Esophagus (tissue), 2 donors: Measurements from ENCODE around the gene MATCAP1. TPM values are rescaled to one million over a fixed set of nuclear protein-coding genes. Genes with fewer than 3 reads are reported as not detected.
A peak's percentile ranks its signal among the peaks of the same experiment; 100 is the strongest.

Experiments used
- H3K27ac ChIP-seq, 2 donors: one replicate each; pipeline ENCODE4 v1.5.1; 2013; ENCODE audit warnings: low read depth in 2 of 2, mild to moderate bottlenecking in 2 of 2, inconsistent platforms in 1 of 2, low read length in 1 of 2, moderate library complexity in 1 of 2
- H3K27me3 ChIP-seq, 2 donors: one replicate each; pipeline ENCODE4 v1.6.1; 2013; ENCODE audit warnings: low read length in 2 of 2, control low read depth in 1 of 2, mild to moderate bottlenecking in 1 of 2; ENCODE audit not compliant: insufficient read depth in 2 of 2, control insufficient read depth in 1 of 2
- H3K36me3 ChIP-seq, 2 donors: one replicate each; pipeline ENCODE4 v1.6.1; 2013; ENCODE audit warnings: low read length in 1 of 2; ENCODE audit not compliant: control insufficient read depth in 2 of 2, insufficient read depth in 2 of 2
- H3K4me1 ChIP-seq, 2 donors: one replicate each; pipeline ENCODE4 v1.6.1; 2013; ENCODE audit warnings: low read length in 1 of 2; ENCODE audit not compliant: control insufficient read depth in 2 of 2, insufficient read depth in 2 of 2
- H3K4me3 ChIP-seq, 2 donors: one replicate each; pipeline ENCODE4 v1.5.1; 2013; ENCODE audit warnings: low read length in 2 of 2, mild to moderate bottlenecking in 2 of 2, low read depth in 1 of 2, moderate library complexity in 1 of 2
- H3K9me3 ChIP-seq, 2 donors: one replicate each; pipeline ENCODE4 v1.6.1; 2013; ENCODE audit warnings: mild to moderate bottlenecking in 2 of 2, low read depth in 1 of 2, low read length in 1 of 2, moderate library complexity in 1 of 2; ENCODE audit not compliant: control insufficient read depth in 2 of 2, insufficient read depth in 1 of 2
- WGBS, 2 donors: extraction: QIAGEN DNeasy Blood & Tissue Kit; methylation state at CpG; one replicate each; pipeline ENCODE4 v1.1.7; 2013; 5-methylcytosine and 5-hydroxymethylcytosine counted together
- polyA plus RNA-seq, 2 donors: library from polyadenylated mRNA; stranded (reverse); fragments of 200-250 nt; gene quantifications; one replicate each; pipeline ENCODE4 v1.2.3, GENCODE V29; 2013
- donor health status: healthy with polysubstance abuse.
- donor health status: Bipolar disorder and iron deficiency.

The MATCAP1 gene
- polyA plus RNA-seq, 2 donors: 18.2 to 30.5 TPM

DNA sequence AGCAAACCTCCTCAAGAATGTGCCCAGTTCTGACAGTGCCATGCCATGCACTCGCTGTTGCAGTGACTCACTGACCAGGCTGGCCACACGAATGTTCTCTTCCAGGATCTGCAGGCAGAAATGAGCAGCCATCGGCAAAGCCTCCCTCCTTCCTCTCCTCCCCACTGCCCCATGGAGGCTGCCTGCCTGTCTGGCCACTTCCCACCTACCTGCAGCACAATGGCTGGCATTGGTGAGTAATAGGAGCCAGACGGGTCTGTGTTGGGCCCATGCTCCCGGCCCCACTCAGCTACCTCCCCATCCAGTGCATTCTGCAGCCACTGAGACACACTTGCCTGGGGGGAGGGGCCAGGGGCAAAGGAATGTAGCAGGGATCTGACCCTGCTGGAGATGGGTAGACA is 2.8 kb upstream of the MATCAP1 start:
- 56 to 64% methylated on average over 5 of the region's 5 CpGs for WGBS, 2 donors
- Histone ChIP-seq H3K4me1 (peaks cover 9 to 16% of the 10 kb centered on the region in 2 donors), H3K4me3 (no peak overlapping the region), H3K36me3 (no peaks in the 10 kb centered on the region), H3K9me3 (no peaks in the 10 kb centered on the region), H3K27me3 (no peaks in the 10 kb centered on the region), H3K27ac (no peak overlapping the region)

DNA sequence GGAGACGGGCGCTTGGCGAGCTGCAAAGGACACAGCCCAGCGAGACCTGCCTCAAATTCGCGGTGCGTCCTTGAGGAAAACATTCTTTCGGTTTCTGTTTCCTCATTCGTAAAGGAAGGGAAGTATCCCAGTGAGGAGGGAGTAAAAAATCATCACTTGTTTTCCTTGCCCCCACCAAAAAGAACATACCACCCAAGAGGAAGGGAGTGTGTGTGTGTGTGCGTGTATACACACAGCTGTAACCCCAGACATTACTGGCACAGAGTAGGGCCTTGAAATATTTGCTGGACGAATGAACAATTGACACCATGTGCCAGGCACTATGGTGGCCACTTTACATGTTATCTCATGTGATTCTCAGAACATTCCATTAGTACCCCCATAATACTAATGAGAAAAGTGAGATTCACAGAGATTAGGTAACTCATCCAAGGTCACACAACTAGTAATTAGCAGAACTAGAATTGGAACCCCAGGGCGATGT is 1.9 kb upstream of the MATCAP1 start:
- WGBS, 2 donors: 9 to 12% methylated on average over 12 of the region's 12 CpGs
- Histone ChIP-seq H3K36me3 (no peaks in the 10 kb centered on the region), H3K9me3 (no peaks in the 10 kb centered on the region), H3K4me1 (peaks cover 9 to 15% of the 10 kb centered on the region in 2 donors), H3K4me3 (peak overlapping the region in 1 of 2 donors; percentile 60), H3K27ac (peak overlapping the region in 1 of 2 donors; percentile 36), H3K27me3 (no peaks in the 10 kb centered on the region)

DNA sequence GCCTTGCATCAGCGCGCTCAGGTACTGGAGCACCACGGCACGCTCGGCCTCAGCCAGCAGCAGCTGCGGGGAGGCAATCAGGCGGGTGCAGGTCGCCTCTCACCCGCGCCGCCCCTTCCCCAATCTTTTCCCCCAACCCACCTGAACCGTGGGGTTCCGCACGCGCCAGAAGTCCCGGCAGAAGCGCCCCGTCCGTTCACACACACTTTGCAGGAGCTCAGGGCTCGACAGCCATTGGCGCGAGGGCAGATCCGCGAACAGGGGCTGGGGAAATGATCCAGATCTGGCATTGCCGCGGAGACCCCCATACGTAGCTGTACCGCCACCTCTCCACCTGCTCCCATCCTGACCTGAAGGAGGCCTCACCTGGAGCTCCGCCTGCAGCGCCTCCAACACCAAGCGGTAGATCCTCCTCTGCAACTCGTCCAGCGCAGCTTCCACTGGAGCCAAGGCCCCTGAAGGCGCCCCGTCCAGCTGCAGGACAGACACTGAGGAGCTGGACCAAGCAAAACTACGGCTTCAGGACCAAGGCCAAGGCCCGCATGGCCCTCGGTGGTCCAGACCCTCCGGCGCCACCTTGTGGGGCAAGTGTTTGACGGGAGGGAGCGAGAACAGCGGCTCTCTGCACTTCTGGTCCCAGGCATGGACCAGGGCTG is 1.4 kb upstream of the MATCAP1 start:
- Histone ChIP-seq H3K27me3 (no peaks in the 10 kb centered on the region), H3K4me3 (peak overlapping the region; percentile 60 to 91), H3K9me3 (no peaks in the 10 kb centered on the region), H3K4me1 (peaks cover 9 to 15% of the 10 kb centered on the region in 2 donors), H3K27ac (peak overlapping the region in 1 of 2 donors; percentile 36), H3K36me3 (no peaks in the 10 kb centered on the region)
- 10 to 14% methylated on average over 42 to 43 of the region's 43 CpGs for WGBS, 2 donors

DNA sequence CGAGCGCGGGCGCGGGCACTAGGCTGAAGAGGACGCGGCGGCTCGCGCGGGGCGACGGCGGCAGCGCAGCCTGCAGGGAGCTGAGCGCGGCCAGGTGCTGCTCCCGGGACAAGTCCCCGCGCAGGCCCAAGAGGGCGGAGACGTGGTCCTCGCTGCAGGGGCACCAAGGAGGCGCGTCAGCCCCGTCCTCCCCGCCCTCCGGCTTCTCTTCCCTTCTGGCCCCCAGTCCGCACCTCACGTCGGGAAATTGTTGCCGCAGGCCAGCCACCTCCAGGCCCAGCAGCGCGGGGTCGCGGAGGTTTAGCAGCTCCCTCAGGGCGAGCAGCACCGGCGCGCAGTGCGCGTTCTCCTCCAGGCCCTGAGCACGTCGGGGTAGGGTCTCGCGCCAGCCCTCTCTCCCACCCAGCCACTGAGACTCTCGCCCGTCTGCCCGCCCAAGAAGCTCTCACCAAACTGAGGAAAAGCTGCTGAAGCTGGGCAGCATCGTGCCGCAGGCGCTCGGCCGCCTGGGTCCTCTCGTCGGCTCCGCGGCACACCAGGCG is 761 bp upstream of the MATCAP1 start:
- H3K36me3 ChIP-seq: no peaks in the 10 kb centered on the region
- no peaks in the 10 kb centered on the region for H3K9me3 ChIP-seq
- WGBS, 2 donors: 5 to 7% methylated on average over 45 to 59 of the region's 59 CpGs
- peak overlapping the region; percentile 60 to 91 for H3K4me3 ChIP-seq
- H3K4me1 ChIP-seq: peaks cover 9 to 16% of the 10 kb centered on the region in 2 donors
- H3K27ac ChIP-seq: peak overlapping the region; percentile 97 to 99
- H3K27me3 ChIP-seq: no peaks in the 10 kb centered on the region

DNA sequence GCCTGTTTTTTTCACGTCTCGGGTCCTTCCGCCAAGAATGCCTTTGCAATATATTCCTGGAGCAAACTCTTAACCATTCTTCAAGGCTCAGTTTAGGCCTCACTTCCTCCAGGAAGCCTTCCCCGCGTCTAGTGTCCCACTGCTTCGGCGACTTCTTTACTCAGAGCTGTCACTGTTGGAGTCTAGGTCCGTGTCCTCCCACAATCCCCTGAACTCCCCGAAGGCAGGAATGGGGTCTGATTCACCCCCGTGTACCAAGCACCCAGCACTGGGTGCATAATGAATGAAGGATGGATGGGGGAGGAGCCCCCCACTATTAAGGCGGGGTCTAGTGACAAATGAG is 508 bp downstream of the MATCAP1 start:
- no peaks in the 10 kb centered on the region for H3K9me3 ChIP-seq
- H3K4me1 ChIP-seq: peaks cover 9 to 27% of the 10 kb centered on the region in 2 donors
- H3K4me3 ChIP-seq: peak overlapping the region; percentile 60 to 91
- peak overlapping the region; percentile 97 to 99 for H3K27ac ChIP-seq
- H3K36me3 ChIP-seq: no peaks in the 10 kb centered on the region
- no peaks in the 10 kb centered on the region for H3K27me3 ChIP-seq
- WGBS, 2 donors: 7 to 10% methylated on average over 11 of the region's 11 CpGs

DNA sequence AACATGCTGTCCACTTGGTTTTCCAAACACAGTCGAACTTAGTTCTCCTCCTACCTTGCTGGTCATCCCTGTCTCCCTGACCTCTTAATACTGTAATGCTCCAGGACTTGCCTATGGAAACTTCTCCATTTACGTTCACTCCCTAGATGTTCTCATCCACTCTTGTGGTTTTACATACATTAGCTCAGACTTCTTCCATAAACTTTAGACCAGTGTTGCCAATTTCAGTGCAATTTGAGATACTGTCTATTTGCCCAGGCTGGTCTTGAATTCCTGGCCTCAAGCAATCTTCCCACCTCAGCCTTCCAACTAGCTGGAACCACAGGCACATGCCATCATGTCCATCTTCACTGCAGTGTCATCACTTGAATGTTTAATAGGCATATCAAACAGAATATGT is 1.5 kb downstream of the MATCAP1 start:
- Histone ChIP-seq H3K4me1 (peaks cover 12 to 35% of the 10 kb centered on the region in 2 donors), H3K27ac (no peak overlapping the region), H3K36me3 (no peaks in the 10 kb centered on the region), H3K4me3 (no peak overlapping the region), H3K27me3 (no peaks in the 10 kb centered on the region), H3K9me3 (no peaks in the 10 kb centered on the region)
- WGBS, 2 donors: 81 to 95% methylated on average over 2 of the region's 2 CpGs

DNA sequence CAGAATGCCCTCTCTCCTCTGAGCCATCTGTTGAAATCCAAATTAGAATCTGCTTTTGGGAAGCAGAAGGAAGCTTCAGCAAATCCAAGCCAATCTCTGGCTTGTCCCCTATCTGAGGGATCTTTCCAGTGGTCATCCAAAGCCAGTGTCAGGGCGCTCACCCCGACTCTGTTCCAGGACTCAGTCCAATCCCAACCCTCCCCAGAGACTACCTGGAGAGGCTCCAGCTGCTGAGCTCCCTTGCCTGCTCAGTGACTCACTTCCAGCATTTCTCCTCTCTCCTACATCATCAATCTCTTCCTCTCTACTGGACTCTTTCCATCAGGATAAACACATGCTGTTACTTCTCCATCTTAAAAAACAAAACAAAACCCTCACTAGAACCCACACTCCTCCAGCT is 2.4 kb downstream of the MATCAP1 start:
- no peaks in the 10 kb centered on the region for H3K9me3 ChIP-seq
- no peaks in the 10 kb centered on the region for H3K36me3 ChIP-seq
- H3K27me3 ChIP-seq: no peaks in the 10 kb centered on the region
- peak overlapping the region; percentile 41 to 44 for H3K27ac ChIP-seq
- peaks cover 12 to 35% of the 10 kb centered on the region in 2 donors for H3K4me1 ChIP-seq
- 29 to 30% methylated on average over 2 of the region's 2 CpGs for WGBS, 2 donors
- H3K4me3 ChIP-seq: no peak overlapping the region

DNA sequence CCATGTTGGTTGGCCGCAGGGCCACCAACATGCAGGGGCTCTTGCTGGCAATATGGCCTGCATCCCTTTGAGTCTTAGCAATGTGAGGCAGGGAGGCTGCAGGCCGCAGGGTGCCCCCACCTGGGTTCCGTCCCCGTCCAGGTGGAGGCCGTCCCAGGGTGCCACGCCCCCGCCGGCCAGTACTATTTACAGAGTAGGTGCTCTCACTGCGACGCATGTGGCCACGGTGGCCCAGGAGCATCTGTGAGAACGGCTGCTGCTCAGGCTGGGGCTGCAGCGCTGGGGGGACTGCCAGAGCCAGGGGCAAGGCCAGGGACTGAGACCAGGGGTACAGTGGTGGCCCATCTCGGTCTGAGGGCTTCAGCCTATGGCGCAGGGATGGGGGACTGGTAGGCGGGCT is 3.6 kb downstream of the MATCAP1 start:
- Histone ChIP-seq H3K9me3 (no peaks in the 10 kb centered on the region), H3K27ac (no peak overlapping the region), H3K27me3 (no peaks in the 10 kb centered on the region), H3K36me3 (peaks cover 0 to 3% of the 10 kb centered on the region in 2 donors), H3K4me3 (no peak overlapping the region), H3K4me1 (peaks cover 10 to 36% of the 10 kb centered on the region in 2 donors)
- 88 to 92% methylated on average over 16 of the region's 16 CpGs for WGBS, 2 donors

DNA sequence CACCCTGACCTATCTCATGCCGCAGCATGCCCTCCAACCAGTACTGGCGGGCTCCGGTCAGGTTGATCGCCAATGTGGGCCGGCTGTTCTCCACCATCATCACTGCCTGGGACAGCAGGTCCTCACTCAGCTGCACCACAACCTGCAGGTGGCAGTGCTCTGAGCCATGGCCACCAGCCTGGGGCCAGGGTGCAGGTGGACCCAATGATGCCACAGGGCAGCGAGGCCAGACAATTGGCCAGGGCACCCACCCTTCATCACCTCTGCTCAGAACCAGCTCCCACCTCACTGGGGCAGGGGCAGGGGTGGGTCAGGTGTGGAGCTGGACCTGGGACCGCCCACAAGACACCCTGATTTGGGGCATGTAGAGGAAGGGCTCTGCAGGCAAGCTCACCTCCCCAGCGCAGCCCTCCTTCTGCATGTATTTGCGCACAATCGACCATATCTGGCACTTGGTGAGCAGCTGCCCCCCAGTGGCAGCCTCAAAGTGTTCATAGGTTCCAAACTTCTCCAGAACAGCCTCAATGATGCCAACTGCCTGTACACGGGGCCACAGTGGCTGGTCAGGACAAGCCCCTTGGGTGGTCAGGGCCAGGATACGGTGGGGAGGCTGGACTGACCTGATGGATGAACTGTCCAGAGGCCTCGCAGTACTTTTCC is 4.2 kb downstream of the MATCAP1 start:
- Histone ChIP-seq H3K27me3 (no peaks in the 10 kb centered on the region), H3K4me1 (peaks cover 9 to 35% of the 10 kb centered on the region in 2 donors), H3K36me3 (peaks cover 0 to 3% of the 10 kb centered on the region in 2 donors), H3K27ac (peak overlapping the region; percentile 83 to 89), H3K9me3 (no peaks in the 10 kb centered on the region), H3K4me3 (no peak overlapping the region)
- WGBS, 2 donors: 70 to 77% methylated on average over 13 of the region's 13 CpGs
